Measurements from ENCODE around the gene GID8.

The GID8 gene

DNA sequence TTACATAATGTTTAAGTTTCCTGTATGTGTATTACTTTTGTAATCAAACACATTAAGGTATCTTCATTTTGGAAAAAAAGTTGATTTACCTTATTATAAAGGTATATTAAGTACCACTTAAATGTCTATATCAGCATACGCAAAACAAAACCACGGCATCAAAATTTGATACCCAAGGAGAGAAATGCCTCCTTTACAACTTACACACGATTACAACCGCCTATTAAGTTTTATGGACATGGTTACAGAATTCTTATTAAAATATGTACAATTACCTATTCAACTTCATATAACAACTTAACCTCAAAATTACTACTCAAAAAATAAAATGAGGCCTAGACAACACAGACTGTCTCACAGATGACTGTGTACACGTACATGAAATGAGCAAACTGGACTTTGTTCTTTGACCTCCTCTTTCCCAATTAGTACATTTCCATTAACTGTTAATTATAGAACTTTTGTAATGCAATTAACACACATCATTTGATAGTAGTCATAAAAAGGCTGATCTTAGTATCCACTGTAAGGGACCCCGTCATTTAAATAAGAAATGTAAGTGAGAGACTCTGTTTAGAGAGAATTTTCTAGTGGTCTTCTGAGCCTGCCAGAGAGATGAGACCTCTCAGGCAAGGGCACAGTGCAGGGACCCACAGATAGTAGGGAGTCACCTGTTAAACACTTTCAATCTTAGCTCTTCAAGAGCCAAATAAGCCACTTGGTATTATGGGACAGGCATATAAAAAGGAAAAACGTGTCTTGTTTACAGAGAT lies 14.1 kb upstream of the GID8 start:
- peak overlapping the region; percentile 98 for H3K27ac ChIP-seq
- TF ChIP-seq, protein P1, sequence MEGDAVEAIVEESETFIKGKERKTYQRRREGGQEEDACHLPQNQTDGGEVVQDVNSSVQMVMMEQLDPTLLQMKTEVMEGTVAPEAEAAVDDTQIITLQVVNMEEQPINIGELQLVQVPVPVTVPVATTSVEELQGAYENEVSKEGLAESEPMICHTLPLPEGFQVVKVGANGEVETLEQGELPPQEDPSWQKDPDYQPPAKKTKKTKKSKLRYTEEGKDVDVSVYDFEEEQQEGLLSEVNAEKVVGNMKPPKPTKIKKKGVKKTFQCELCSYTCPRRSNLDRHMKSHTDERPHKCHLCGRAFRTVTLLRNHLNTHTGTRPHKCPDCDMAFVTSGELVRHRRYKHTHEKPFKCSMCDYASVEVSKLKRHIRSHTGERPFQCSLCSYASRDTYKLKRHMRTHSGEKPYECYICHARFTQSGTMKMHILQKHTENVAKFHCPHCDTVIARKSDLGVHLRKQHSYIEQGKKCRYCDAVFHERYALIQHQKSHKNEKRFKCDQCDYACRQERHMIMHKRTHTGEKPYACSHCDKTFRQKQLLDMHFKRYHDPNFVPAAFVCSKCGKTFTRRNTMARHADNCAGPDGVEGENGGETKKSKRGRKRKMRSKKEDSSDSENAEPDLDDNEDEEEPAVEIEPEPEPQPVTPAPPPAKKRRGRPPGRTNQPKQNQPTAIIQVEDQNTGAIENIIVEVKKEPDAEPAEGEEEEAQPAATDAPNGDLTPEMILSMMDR (conservative IDR thresholded peaks at IDR 0.05): no peak

DNA sequence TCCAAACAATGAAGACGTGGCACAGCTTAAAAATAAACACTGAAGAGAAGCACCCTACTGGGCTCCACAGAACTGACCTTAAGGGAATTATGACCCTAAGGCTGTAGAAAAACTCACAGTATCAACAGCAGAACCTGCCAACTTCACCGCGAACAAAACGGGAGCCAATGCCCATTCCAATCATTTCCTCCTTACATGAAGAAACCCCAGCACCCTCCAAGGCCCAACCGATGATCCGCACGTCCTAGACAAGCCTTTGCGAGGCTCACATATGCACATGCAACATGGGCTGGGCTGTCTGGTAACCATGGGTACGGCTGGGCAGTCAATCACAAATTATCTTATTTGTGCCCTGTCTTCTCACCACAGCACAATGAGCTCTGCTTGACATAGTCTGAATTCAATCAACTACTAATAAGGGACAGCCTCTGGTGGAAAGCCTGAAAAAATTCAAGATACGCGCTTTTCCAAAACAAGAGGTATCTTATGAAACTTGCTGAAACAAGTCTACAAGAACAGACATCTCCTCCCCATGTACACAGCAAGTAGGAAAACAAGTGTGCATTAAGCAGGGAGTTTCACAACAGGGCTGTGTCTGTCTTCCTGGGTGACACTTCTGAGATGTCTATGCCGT lies 13.4 kb upstream of the GID8 start:
- peak overlapping the region; percentile 98 for H3K27ac ChIP-seq
- TF ChIP-seq, protein P1 (conservative IDR thresholded peaks at IDR 0.05): no peak

DNA sequence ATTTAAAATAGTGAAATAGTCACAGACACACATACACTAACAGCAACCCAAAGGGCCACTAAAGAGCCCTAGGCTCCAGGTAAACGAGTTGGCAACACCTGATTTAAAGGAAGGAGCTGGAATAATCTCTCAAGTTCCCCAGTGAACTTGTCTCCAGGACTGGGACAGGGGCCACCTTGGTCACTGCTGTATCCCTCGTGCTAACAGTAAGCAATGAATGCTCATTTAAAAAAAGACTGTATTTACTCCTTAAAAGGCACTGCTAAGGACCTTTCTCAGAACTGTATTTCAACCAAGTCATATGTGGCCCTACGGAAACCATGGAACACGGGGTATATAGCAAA lies 12.9 kb upstream of the GID8 start:
- H3K27ac ChIP-seq: peak overlapping the region; percentile 98
- TF ChIP-seq, protein P1 (conservative IDR thresholded peaks at IDR 0.05): no peak

DNA sequence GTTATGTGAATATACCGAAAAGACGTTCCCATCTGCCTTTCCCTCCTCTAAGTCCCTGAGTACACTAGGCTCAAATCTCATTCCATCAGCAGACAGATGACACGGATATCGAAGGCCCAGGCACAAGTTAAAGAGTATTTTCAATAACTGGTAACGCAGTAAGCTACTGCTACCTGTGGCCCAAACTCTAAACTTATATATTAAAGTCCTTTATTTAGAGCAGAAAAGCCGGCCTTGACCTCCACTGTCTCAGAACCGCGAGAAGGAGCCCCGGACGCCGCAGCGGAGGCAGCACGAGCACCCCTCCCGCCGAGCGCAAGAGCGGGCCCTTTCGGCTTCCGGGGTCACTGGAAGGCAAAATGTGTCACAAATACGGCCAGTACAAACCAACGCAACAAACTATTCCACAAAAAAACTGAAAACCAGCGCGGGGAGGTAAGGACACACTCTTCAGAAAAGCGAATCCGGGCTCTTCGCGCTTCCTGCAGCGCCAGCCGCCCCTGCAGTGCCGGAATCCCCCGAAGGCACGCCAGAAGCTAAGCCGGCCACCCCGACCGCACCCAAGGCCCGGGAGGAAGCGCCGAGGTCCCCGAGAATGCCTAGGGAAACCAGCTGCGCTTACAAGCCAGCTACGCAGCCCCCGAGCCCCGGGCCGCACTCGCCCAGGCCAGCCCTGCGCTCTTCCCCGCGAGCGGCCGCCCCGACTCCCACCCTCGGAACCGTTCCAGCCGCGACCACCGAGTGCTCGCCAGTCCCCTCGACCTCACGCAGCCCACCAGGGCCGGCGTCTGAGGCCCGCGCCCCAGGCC lies 12.3 kb upstream of the GID8 start:
- peak overlapping the region; percentile 98 for H3K27ac ChIP-seq
- TF ChIP-seq, protein P1 (conservative IDR thresholded peaks at IDR 0.05): no peak

DNA sequence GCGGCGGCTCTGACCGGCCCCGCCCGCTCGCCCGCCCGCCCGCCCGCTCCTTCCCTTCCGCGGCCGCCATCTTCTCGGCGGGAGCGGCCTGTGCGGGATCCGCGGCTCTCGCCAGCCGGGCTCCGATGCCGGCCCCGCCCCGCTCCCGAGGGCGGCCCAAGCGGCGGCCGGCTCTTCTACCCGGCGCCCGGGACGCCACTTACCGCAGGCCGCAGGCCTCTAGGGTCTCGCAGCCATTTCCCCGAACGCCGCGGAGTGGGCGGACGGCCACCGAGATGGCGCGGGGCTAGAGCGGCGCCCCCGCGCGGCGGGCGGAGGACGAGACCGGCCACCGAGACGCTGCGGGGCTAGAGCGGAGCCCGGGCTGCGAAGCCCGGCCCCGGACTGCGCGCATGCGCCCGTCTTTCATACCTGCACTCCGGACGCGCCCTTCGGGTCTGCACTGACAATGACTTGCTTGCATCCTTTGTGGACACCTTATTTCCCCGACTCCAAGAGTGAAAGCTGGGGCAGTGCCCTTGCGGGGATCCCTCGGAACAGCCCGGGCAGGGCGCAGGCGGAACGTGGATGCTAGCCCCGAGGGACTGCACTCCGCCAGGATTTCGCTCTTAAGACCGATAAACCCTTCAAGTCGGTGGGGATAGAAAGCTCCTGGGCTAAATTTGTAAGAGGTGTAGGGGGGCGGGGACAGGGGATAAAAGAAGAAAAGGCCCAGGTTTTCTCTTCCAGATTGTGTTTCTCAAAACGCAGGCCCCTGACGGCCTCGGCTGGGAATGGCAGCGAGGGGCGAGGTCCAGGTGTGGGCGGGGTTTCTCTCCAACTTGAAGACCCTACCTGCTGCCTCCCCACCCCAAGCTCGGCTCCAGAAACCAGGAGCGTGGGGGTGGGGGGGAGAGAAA lies 11.5 kb upstream of the GID8 start, which contains the start of gene DIDO1:
Gene DIDO1 (minus strand): TSS at position 277 of the 899 bp plus-strand sequence.
- peak within 1 kb of the TSS; percentile 98 for H3K27ac ChIP-seq
- TF ChIP-seq, protein P1 (conservative IDR thresholded peaks at IDR 0.05): peak; percentile 71

DNA sequence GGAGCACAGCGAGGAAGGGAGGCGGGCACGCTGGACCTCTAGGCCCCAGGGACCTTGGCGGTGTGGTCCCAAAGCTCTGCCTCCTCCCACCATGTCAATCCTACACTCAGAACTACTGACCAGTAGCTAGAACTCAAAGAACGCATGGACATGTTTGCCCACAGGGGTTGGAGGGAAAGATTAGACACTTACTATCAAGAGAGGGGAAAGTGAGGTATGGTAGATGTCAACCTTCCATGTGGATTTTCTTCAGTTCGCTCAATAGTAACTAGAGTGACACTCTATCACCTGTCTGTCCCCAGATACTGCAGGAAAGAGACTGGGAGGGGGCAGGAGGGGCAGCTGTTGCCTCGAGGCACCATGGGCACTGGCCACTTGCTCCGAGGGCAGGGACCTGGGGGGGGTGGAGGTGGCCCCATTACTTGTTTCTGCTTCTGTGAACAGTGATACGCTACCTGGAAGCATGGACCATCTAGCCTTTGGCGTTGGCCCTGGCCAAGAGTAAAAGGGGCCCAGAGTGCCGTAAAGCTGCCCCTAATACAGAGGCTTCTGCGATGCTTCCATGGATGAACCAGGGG lies 10.7 kb upstream of the GID8 start:
- H3K27ac ChIP-seq: peak overlapping the region; percentile 98
- TF ChIP-seq, protein P1 (conservative IDR thresholded peaks at IDR 0.05): no peak
